Stimulated activated CD4-positive, alpha-beta T cell treated with anti-CD3 and anti-CD28 coated beads, Interleukin-1b, Interleukin-23, amount 100 ng/mL, for 48 hours (primary cell): Measurements from ENCODE around the gene PLXNA4.

ENCODE experiments used
- DNase-seq: peaks from one replicate; pipeline ENCODE4 v3.0.0-alpha.2; 2020

Gene PLXNA4

GRCh38 chr7:132464740-132465139, 111.5 kb downstream of the PLXNA4 start:
- no peak for DNase-seq

- DNase-seq, result no peak
These were observed 112.3 kb downstream of the PLXNA4 start for GRCh38 chr7:132463922-132464321.

- no peak for DNase-seq
These were observed 113.8 kb downstream of the PLXNA4 start for GRCh38 chr7:132462478-132462877.

- no peak for DNase-seq
These were observed 115.2 kb downstream of the PLXNA4 start for GRCh38 chr7:132461032-132461592.

GRCh38 chr7:132458729-132459128, 117.5 kb downstream of the PLXNA4 start:
- DNase-seq, result no peak

- DNase-seq, result no peak
These were observed 118.6 kb downstream of the PLXNA4 start for GRCh38 chr7:132457658-132458057.

- no peak for DNase-seq
These were observed 119.9 kb downstream of the PLXNA4 start for GRCh38 chr7:132456418-132456817.

- peak; percentile 22 for DNase-seq
These were observed 120.9 kb downstream of the PLXNA4 start for GRCh38 chr7:132455378-132455777.

- DNase-seq, result no peak
These were observed 122.4 kb downstream of the PLXNA4 start for GRCh38 chr7:132453826-132454225.

GRCh38 chr7:132451161-132451560, 125.1 kb downstream of the PLXNA4 start:
- no peak for DNase-seq

- DNase-seq, result no peak
These were observed 125.6 kb downstream of the PLXNA4 start for GRCh38 chr7:132450696-132451095.

- DNase-seq, result no peak
These were observed 126.1 kb downstream of the PLXNA4 start for GRCh38 chr7:132450188-132450587.

GRCh38 chr7:132446666-132447278, 129.5 kb downstream of the PLXNA4 start:
- no peak for DNase-seq

- DNase-seq, result no peak
These were observed 130.0 kb downstream of the PLXNA4 start for GRCh38 chr7:132446260-132446659.

- DNase-seq, result no peak
These were observed 132.3 kb downstream of the PLXNA4 start for GRCh38 chr7:132443761-132444520.

GRCh38 chr7:132441935-132442334, 134.3 kb downstream of the PLXNA4 start:
- no peak for DNase-seq

- DNase-seq, result no peak
These were observed 136.1 kb downstream of the PLXNA4 start for GRCh38 chr7:132440151-132440550.

- no peak for DNase-seq
These were observed 137.3 kb downstream of the PLXNA4 start for GRCh38 chr7:132438926-132439325.

- DNase-seq, result no peak
These were observed 138.5 kb downstream of the PLXNA4 start for GRCh38 chr7:132437730-132438129.

GRCh38 chr7:132436121-132436520, 140.1 kb downstream of the PLXNA4 start:
- DNase-seq, result no peak

- DNase-seq, result no peak
These were observed 141.0 kb downstream of the PLXNA4 start for GRCh38 chr7:132435016-132435990.

- DNase-seq, result no peak
These were observed 142.2 kb downstream of the PLXNA4 start for GRCh38 chr7:132434041-132434440.

GRCh38 chr7:132433301-132433700, 143.0 kb downstream of the PLXNA4 start:
- DNase-seq, result no peak
